EH (cell line): Measurements from ENCODE around the gene BCR.
A peak's percentile ranks its signal among the peaks of the same experiment; 100 is the strongest.

Experiments
- DNase-seq: peaks from one replicate; pipeline ENCODE4 v3.0.0-alpha.2; 2015; ENCODE audit warnings: low read depth

BCR gene

DNA sequence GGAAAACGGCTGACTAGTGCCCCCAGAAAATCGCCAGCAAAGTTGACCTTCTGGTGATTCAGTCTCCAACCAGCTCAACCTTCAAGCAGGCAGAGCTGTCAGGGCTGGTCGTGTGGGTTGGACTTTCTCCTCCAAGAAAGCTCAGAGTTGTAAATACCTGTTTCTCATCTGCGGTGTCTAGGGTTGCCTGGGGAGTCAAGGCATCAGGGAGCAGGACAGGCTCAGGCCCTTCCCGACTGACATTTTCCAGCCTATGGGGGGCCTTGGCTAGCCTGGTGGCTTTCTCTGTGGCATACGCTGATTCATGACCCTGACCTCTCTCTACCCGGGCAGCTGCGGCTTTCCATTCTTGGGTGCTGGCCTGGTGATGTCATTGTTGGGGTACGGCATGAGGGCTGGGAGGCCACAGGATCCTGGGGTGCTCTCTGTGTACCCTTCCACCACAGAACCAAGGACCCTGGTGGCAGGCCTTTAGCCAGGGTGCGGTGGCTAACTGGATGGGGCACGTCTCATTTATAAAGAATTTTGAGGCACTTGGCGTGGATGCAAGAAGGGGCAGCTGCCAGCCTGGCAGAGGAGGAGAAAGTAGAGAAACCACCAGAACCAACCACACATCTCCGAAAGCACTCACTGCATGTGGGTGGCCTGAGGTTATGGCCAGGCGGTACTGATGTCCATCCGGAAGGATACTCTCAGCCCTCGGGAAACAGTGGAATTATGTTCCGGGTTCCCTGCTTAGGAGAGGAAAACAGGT lies 64.9 kb downstream of the BCR start:
- DNase-seq, result peak; percentile 33

GRCh38 chr22:23245799-23246136 lies 65.5 kb downstream of the BCR start:
- no peak for DNase-seq

DNA sequence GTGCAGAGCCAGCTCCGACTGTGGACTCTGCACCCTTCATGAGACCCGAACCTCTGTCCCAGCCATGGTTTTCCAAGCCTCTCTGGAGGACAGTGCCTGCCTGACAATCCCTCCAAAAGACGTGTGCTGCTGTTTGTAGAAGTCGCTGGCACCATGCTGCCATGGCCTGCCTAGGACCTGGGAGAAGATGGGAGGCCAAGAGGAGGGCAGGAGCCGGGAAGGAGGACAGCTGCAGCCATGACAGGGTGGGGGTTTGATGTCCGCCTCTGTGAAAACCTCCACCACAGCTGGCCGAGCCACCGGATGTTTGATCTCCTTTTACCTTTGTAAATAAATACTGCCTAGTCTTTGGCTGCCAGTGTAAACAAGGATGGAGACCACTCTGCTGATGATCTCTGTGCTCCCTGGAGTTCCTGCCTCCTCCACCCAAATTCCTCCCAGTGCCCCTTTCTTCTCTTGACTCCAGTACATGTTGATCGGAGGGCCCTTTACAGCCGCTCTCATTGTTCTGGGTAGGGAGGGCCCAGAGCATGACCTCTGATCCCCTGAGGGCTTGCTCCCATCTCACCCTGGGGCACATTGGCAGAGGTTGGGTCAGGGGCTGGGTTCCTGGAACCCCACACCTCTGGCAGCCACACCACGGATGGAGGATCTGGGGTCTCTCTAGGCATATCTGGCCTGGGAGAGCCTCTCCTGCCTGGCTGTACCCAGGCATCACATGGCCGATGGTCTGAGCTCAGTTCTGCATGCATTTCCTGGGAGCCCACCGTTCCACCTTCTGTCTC lies 66.9 kb downstream of the BCR start:
- no peak for DNase-seq

DNA sequence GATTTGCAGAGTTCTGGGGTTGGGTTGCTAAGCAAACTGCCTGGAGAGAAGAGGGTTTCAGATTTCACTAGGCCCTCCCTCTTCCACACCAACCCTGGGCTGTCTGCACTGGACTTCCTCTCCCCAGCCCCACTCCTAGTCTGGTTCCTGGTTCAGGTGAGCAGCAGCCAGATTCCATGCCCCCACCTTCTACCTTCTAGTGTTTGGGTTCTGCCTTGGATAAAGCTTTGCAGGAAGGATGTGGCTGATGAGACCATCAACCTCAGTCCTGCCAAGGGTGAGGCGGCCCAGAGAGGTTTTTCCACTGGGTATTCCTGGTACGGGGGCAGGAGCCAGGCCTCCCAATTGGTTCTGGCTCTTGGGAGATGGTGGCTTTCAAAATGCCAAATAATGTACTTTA lies 68.3 kb downstream of the BCR start:
- DNase-seq, result peak; percentile 46

DNA sequence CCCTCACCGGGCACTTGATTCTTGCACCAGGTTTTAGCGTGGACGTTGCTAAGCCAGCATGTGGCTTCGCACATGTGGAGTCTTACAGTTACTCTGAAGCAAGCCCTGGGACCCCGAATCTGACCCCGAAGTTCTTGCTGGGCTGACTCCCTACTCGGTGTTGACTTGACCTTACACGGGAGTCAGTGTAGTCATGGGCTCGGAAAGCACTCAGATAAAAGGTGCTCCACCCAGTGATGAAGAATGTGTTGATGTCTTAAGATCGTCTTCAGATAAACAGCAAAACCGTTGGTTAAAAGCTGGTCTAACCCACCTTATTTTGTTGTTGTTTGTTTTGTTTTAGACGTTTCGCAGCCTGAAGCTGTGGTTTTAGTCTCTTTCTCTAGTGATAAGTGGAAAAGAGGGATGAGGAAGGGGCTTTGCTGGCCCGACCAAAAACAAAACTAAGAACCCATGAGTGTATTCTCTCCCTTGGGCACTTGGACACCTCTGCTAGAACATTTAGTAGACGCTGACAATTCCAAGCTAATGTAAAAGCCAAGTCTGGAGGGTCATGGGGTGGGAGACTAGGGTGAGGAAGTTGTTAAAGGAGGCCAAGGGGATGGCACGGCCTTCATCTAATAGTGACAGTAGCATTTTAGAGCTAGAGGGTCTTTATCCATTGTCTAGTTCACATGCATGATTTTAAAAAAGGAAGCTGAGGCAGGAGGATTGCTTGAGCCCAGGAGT lies 69.9 kb downstream of the BCR start:
- DNase-seq, result no peak

- DNase-seq, result no peak
These were observed 70.6 kb downstream of the BCR start for GRCh38 chr22:23250785-23251363.

- DNase-seq, result peak; percentile 13
These were observed 71.3 kb downstream of the BCR start for GRCh38 chr22:23251445-23252093.

DNA sequence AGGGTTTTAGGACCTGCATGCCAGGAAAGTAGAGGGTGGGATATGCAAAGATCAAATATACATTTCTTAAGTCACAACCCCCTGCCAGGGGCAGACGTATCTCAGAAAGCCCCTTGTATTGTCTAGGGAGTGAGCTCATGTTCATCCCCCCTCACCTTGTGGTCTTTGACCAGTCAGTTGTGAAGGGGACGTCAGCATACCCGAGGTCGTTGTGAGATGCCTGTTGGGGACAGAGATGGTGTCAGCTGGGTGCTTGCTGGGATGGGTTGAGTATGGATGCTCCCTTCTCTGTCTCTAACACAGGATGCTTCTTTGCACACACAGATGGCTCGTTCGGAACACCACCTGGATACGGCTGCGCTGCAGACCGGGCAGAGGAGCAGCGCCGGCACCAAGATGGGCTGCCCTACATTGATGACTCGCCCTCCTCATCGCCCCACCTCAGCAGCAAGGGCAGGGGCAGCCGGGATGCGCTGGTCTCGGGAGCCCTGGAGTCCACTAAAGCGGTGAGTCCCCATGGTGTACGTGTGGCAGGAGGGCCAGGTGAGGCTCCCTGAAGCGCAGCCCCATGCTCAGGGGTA lies 73.3 kb downstream of the BCR start:
- DNase-seq, result no peak

- DNase-seq, result no peak
These were observed 75.3 kb downstream of the BCR start for GRCh38 chr22:23255506-23256170.

GRCh38 chr22:23256171-23256932 lies 76.0 kb downstream of the BCR start:
- no peak for DNase-seq

DNA sequence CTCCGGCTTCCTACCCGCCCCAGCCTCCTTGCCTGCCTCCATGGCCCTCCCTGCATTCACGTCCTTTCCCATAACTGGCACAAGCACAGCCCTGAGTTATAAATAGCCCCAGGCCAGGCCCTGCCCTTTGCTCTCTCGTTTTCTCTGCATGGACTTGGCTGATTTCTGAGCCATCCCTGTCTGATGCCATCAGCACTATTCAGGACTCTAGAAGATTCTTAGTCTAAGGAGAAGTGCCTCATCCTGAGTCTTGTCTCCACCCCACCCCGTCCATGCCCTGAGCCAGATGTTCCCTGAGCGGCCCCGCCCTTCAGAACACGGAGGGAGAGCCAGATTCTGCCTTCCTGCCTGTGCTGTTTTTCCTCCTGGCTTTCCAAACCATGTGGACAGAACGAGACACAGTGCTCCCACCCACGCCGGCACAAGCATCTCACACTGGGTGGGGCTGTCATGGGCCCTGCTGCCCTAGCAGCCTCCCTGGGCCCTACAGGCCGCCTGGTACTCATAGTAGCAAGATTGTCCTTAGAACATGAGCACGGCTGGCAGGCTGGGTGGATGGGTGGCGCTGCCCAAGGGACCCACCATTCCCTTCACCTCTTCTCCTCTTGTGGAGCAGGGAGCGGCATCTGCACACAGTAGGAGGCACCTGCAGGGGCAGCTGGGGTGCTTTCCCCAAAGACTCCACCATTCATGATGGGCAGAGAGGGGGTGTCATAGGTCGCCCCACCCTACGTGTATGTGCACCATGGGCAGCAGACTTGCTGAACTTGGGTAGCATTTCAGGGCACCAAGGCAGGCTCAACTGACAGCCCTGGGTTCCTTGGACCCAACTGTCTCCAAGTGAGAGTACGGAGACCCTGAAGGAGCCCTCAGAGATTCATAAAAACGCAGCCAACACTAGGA lies 76.9 kb downstream of the BCR start:
- peak; percentile 53 for DNase-seq

DNA sequence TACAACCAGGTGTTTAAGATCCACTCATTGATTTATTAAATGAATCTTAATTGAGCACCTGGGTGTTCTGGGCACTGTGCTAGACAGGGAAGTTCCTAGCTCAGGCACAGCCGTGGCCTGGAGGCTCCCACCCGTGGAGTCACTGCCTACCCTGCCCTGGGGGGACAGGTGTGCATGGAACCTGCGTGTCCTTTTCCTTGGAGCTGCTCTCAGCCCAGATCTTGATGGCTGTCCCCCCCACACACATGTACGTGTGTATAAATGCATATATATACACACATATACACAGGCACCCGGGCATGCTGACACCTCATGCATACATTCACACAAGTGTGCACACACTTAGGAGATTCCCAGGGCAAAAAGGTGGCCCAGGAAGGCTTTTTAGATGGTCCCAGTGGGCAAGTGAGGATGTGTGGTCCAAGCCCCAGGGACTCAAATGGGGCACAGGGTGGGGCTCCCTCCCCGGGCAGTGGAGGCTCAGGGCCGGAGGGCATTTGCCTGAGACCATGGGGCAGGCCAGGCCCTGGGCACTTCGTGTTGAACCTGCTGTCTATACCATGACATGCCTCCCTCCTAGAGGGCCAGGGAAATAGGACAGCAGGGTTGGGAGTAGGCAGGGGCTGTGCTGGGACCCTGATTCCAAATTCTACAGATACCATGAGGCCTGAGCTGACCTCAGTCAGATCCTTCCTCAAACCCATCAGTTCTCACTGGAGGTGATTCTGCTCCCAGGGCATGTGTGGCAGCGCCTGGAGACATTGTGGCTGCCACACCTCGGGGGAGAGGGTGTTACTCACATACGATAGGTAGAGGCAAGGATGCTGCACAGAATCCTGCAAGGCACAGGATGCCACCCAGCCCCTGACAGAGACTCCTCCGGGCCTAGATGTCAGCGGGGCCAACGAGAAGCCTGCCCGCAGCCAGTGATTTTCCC lies 77.8 kb downstream of the BCR start:
- DNase-seq, result no peak

GRCh38 chr22:23258826-23259170 lies 78.5 kb downstream of the BCR start:
- DNase-seq, result no peak

GRCh38 chr22:23259916-23260644 lies 79.8 kb downstream of the BCR start:
- DNase-seq, result no peak

- DNase-seq, result no peak
These were observed 80.6 kb downstream of the BCR start for GRCh38 chr22:23260645-23261581.

DNA sequence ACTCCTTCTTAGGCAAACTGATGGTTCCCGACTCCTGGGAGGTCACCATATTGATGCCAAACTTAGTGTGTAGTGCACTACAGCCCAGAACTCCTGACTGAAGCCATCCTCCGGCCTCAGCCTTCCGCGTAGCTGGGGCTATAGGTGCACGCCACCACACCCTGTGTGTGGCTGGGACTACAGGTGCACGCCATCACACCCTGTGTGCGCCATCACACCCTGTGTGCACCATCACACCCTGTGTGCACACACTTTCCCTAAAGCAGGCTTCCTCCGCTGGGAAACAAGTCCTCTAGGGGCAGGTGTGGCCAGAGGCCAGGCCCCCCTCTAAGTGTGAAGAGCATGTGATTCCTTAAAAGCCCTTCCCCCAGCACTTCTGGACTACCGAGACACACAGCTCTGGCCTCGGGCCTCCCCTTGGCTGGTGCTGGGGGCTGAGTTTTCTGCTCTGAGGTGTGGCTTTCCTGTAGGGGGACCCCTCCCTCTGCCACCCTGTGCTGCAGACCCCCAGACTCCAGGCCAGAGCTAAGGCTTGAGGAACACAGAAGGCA lies 81.7 kb downstream of the BCR start:
- no peak for DNase-seq
